COLO668 (cell line): ENCODE measurements around the gene GARRE1.
A peak's percentile ranks its signal among the peaks of the same experiment; 100 is the strongest.
"Not testable (repeated sequence)": the region's sequence is repeated elsewhere in the genome, so short reads cannot be mapped to it uniquely, and the experiment has no call there.

ENCODE experiments used
- DNase-seq: peaks from one replicate; lab custom pipeline; 2025; ENCODE audit not compliant: unreplicated experiment; lab: John Stamatoyannopoulos, UW

GARRE1 gene, protein sequence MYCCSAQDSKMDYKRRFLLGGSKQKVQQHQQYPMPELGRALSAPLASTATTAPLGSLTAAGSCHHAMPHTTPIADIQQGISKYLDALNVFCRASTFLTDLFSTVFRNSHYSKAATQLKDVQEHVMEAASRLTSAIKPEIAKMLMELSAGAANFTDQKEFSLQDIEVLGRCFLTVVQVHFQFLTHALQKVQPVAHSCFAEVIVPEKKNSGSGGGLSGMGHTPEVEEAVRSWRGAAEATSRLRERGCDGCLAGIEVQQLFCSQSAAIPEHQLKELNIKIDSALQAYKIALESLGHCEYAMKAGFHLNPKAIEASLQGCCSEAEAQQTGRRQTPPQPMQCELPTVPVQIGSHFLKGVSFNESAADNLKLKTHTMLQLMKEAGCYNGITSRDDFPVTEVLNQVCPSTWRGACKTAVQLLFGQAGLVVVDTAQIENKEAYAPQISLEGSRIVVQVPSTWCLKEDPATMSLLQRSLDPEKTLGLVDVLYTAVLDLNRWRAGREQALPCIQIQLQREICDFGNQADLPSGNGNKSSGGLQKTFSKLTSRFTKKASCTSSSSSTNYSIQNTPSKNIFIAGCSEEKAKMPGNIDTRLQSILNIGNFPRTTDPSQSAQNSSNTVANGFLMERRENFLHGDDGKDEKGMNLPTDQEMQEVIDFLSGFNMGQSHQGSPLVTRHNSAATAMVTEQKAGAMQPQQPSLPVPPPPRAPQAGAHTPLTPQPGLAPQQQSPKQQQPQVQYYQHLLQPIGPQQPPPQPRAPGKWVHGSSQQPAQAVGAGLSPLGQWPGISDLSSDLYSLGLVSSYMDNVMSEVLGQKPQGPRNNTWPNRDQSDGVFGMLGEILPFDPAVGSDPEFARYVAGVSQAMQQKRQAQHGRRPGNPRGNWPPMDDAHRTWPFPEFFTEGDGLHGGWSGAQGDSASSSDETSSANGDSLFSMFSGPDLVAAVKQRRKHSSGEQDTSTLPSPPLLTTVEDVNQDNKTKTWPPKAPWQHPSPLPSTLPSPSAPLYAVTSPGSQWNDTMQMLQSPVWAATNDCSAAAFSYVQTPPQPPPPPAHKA (N-terminal part only)

DNA sequence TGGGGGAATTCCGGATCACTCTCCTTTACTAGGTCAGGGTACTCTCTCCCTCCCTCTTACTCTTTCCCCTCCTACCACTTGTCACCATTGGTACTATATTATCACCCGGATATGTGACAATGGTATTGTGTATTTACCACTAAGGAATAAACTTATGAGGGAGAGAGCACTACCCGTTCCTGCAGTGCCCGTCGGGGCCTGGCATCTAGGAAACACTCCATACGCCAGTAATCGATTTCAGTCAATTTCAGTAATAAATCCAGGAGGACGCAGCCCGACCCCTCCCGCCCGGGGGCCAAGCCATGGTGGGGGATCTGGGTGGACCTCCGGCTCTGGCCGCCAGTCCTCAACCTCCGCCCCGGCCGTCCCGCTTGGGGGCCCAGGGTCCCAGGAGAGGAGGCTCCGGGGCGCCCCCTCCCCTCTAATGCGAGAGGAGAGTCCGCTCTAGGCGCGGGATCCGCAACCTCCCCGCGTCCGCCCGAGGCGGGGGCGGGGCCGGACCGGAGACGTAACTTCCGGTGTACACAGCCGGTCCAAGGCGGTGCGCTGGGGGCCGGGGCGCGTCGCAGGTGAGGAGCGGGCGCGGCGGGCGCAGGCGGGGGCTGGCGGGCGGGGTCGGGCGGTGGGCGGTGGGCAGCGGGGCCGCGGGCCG lies at the start of gene GARRE1:
GARRE1 (plus strand) TSS at position 509 of the 652 bp plus-strand sequence. CDS start 45,920 bp downstream, outside the sequence.
- DNase-seq, result peak; percentile 88

DNA sequence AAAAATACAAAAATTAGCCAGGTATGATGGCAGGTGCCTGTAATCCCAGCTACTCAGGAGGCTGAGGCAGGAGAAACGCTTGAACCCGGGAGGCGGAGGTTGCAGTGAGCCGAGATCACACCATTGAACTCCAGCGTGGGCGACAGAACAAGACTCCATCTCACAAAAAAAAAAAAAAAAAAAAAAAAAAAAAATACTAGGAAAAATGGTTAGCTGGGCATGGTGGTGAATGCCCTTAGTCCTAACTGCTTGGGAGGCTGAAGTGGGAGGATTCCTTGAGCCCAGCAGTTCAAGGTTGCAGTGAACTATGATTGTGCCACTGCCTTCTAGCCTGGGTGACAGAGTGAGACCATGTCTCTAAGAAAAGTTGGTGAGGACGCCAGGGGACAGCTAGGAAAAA lies 49.0 kb upstream of the GARRE1 start:
- not testable (repeated sequence) for DNase-seq

DNA sequence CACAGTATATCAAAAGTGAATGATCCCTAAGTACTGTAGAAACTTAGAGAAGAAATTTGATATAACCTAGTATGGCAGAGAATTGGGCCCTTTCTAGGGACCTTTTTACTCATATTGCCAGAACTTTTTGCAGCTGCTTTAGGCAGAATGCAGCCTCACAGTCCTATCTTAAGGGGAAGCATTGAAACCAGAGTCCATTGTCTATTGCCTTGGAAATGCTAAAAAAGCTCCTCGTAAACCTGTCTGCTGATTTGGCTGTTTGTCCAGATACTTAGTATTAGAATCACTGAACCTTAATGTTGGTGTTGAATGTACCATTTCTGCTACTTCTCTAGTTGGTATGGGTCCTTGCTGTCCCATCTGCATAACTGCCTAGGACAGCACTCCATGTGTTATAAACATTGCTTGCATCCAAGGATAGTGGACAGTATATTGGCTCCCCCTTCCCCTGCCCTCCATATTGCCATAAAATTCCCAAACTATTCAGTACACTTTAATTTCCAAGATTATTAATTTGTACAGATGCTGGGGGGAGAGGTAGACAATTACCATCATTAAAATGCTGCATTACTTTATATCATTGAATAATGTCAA lies 46.0 kb upstream of the GARRE1 start:
- DNase-seq, result no peak

DNA sequence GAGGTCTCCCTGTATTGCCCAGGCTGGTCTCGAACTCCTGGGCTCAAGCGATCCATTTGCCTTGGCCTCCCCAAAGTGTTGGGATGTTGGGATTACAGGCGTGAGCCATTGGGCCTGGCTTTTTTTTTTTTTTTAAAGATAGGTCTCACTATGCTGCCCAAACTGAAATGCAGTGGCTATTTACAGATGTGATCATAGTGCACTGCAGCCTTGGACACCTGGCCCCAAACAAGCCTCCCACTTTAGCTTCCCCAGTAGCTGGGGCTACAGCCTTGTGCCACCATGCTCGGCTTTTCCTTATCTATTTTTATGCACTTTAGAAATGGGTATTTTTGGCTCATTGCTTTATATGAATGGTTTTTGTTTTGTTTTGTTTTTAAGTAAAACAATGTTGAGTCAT lies 44.6 kb upstream of the GARRE1 start:
- DNase-seq, result no peak

DNA sequence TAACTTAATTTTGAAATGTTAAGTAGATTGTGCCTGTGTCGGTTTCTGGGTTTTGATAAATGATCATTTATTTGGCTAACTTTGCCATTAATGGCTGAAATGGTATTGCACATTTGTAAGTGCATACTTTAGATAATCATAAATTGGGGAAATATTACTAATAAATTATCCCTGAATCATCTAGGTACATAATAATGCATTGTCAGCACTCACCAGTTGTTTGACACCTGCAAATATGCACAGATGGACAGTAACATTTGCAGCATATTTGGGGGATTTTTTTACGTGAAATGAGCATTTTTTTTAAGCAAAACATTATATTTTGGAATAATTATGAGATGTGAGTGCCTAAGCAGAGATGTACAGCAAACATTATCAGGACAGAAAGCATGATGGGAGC lies 41.1 kb upstream of the GARRE1 start:
- DNase-seq, result no peak

DNA sequence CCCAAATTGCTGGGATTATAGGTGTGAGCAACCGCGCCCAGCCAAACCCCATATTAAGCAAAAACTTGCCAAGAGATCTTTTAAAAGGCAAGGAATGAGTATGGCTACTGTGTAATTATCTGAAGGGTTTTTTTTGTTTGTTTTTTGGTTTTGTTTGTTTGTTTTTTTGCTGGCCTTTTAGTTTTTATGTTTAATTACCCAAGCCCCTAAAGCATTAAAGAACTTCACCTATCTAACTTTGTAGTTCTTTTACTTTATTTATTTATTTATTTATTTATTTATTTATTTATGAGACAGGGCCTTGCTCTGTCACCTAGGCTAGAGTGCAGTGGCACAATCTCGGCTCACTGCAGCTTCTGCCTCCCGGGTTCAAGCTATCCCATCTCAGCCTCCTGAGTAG lies 40.3 kb upstream of the GARRE1 start:
- no peak for DNase-seq

DNA sequence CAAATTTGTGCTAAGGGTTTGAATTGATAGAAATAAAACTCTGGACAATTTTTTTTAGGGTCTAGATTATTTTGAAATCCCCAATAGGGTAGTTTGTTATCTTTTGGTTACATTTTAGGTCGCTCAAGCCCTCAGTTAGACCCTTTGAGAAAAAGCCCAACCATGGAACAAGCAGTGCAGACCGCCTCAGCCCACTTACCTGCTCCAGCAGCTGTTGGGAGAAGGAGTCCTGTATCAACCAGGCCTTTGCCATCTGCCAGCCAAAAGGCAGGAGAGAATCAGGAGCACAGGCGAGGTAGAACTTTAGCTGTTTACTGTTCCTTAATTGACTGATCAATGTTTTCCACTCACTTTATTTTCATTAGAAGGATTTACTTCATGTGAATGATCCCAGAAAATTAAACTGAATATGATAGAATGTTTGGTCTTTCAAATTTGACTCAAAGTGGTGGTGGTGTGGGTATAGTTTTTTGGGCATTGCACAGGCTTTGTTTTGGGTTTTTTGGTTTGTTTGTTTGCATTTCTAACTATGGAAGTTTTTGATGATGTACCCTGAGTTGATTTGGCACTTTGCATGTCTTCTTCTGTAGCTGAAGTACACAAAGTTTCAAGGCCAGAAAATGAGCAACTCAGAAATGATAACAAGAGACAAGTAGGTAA lies 39.2 kb upstream of the GARRE1 start:
- DNase-seq, result no peak

DNA sequence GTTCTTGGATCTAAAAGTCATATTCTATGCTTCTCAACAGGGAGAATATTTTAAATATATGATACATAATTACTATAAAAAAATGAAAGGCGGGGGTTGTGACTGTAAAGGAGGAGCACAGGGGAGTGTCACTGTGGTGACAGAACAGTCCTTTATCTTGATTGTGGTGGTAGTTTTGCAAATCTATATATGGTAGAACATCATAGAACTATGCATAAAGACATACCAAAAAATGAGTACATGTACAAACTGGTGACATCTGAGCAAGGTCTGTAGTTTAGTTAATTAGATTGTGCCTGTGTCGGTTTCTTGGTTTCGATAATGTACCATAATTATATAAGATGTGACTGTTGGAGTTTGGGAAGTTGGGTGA lies 38.7 kb upstream of the GARRE1 start:
- DNase-seq, result no peak

DNA sequence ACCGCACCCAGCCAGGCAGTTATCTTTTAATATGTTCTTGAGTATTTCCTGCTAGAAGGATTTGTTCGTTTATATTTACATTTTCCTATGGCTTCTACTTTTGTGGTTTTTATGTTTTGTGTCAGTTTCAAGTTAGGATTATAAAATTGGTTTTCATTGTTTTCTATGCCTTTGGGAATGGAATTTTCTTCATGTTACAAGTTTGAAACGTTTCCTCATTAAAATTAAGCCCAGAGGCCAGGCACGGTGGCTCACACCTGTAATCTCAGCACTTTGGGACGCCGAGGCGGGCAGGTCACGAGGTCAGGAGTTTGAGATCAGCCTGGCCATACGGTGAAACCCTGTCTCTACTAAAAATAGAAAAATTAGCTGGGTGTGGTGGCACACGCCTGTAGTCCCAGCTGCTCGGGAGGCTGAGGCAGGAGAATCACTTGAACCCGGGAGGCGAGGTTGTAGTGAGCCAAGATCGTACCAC lies 37.6 kb upstream of the GARRE1 start:
- not testable (repeated sequence) for DNase-seq

DNA sequence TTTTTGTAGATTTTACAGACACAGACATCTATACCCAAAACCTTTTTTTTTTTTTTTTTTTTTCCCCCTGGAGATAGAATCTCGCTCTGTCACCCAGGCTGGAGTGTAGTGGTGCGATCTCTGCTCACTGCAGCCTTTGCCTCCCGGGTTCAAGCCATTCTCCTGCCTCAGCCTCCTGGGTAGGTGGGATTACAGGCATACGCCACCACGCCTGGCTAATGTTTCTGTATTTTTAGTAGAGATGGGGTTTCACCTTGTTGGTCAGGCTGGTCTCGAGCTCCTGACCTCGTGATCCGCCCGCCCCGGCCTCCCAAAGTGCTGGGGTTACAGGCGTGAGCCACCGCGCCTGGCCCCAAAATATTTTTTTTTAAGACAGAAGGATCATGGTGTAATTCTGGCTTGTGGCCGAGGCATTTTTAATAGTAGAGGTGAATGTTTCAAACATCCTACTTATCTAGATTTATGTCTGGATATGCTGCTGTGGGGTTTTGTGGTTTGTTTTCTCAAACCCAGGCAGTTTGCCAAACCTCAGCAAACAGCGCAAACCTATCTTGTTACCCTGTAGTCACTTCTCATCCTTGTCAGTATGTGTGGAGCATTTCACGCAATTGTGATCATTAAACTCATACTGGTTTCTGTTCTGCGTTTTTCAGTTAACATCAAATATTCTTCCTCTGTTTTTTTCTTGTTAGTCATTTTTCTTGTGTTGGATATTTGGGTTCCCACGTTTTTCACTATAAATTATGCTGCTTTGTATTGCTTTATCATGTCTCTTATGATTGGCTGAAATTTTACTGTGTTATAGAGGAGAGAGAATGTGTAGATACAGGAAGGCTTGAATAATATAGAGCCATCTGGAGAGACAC lies 36.2 kb upstream of the GARRE1 start:
- DNase-seq, result peak; percentile 80

DNA sequence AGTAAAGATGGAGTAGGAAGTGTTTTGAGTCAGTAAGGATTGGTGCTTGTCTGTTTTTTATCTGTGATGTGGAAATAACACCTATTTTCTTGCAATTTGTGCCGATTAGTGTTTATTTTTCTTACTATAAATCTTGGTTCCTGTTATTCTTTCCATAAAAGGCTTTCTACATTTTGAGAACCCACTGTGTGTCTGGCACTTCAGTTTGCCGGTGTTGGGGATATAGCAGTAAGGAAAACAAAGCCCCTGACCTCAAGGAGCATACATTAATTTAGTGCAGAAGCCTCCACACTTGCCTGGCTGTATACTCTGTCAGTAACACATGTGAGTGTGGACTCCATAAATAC lies 35.6 kb upstream of the GARRE1 start:
- no peak for DNase-seq

DNA sequence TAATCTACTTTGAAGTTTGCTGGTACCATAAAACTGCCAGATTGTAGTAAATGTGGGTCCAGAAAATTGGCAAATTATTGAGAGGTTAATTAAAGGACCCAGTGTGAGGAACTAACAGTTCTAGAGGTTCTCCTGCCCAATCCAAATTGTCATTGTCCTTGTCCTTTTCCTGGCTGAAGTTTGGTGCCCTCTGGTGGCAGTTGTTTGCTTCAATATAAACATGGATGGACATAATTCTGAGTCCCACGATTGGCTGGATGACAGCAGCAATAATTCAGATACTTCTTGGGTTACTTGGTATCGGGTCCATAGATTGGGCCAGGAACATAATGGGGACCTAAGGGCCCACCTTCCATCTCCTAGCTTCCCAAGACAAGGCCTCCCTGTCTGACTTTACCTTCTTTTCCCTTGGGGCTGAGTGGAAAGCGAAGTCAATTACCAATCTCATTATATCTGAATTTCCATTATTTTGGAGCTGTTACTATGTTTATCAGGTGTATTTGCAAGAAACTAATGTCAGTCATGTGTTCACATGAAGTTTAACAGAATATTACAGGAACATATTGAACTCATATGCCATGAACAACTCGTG lies 33.8 kb upstream of the GARRE1 start:
- DNase-seq, result peak; percentile 66

DNA sequence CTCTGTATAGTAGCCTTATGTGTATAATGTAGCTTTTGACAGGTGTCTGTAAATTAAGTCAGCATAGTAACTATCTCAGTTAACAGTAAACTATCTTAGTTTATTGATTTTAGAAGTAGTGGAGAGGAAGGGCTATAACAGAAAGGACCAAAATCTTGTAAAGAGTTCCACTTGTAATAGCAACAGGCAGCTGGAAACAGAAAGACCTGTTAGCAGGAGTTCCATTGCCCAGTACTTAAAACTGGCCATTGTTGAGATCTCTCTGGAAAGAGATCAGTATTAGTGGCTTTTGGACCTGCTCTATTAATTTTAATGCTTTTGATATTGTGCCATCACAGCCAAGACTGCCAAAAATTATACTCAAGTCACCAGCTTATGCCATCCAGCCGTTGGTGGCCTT lies 32.0 kb upstream of the GARRE1 start:
- no peak for DNase-seq

DNA sequence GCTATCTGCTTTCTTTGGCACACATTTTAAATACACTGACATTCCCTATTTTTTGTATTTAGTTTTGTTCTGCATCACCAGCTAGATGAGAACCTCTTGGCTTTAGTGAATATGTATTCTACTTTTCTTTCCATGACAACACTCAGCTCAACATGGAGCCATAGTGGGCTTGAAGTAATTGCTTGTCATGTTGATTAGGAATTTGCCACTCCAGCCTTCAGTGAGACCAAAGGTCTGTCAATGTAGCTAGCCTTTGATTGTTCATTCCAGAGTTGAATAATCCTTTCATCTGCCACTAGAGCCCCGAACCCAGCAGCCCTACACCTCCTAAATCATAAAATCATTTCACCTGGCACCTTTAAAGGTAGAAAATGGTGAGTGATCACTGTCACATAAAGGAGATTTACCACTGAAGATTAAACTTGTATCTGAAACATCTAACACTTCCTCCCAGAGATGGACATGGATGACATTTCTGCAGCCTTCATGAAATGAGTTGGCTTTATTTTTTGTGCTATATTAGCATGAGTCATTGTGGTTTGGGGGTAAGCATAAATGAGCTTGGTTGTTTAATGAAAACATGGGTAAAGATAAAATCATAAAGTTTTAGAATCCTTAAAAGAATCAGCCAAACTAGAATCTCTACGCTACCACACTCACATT lies 29.2 kb upstream of the GARRE1 start:
- DNase-seq, result no peak

DNA sequence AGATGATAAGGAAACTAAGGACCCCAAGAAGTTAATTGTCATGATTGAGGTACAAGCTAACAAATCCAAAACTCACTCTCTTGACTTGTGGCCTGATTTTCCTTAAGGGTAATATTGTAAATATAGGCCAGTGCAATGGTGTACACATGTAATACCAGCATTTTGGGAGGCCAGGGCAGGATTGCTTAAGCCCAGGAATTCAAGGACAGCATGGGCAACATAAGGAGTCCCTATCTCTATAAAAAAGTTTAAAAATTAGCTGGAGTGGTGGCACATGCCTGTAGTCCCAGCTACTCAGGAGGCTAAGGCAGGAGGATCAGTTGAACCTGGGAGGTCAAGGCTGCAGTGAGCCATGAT lies 28.7 kb upstream of the GARRE1 start:
- no peak for DNase-seq

DNA sequence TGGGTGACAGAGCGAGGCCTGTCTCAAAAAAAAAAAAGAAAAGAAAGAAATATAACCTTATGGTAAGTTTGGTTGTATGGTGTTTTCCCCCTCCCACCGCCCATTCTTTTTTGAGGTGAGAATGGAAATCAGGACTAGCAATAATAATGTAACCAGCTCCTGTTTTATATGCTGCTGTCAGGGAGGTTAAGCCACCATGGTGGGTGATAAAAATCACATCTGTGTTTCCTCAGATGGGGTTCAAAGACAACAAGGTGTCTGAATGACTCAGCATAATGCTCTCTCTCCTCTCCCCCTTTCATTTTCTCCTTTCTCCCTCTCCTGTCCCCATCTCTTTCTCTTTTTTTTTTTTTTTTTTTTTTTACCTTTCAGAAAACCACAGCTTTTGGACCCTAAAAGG lies 28.3 kb upstream of the GARRE1 start:
- DNase-seq, result no peak

DNA sequence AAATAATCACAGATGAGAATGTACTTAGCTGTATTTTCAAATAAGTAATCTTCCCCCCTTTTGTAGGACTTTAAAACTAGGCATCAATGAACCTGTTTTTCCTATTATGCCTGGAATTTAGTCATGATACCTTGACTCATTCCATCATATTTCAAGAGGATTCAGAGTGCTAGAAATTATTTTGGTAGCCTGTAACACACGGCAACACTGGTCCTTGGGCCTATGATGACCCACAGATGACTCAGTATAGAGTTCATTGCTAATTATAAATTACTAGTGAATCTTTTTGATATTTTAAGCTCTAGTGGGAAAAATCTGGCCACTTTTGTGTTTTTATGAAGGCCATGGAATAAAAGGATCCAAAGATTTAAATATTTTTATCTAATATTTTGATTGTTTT lies 26.0 kb upstream of the GARRE1 start:
- no peak for DNase-seq

DNA sequence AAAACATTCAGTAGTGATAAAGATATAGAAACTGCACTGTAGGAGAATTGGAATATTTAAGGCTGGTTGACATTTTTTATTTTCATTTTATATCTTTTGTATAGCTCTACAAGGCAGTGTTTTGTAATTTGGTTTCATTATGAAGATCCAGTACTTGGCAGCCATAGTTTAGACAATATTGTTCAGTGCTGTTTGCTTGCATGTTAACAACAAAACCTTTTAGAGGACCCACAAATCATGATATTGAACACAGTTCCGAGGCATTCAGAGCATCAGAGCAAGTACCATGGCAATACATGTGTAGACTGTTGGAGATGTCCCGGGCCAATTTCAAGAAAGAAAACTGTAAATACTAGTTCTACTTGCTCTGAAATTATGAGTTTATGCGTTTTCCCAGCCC lies 25.6 kb upstream of the GARRE1 start:
- no peak for DNase-seq

DNA sequence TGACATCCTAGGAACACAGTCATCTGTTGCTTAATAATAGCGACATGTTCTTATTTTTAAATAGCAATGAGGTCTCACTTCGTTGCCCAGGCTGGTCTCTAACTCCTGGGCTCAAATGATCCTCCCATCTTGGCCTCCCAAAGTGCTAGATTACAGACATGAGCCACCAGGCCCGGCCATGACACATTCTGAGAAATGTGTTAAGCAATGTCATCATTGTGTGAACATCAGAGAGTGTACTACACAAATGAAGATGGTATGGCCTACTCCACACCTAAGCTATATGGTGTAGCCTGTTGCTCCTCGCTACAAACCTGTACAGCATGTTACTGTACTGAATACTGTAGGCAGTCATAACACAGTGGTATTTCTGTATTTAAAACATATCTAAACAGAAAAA lies 24.6 kb upstream of the GARRE1 start:
- DNase-seq, result no peak
